ENCODE measurements around the gene SHC2. TPM values are rescaled to one million over a fixed set of nuclear protein-coding genes. Genes with fewer than 3 reads are reported as not detected.
A peak's percentile ranks its signal among the peaks of the same experiment; 100 is the strongest.
"Not testable (repeated sequence)": the region's sequence is repeated elsewhere in the genome, so short reads cannot be mapped to it uniquely, and the experiment has no call there.

SHC2 gene
- polyA plus RNA-seq, 6 donors from 2014 or later, result 0.20 TPM; not detected in 5

DNA sequence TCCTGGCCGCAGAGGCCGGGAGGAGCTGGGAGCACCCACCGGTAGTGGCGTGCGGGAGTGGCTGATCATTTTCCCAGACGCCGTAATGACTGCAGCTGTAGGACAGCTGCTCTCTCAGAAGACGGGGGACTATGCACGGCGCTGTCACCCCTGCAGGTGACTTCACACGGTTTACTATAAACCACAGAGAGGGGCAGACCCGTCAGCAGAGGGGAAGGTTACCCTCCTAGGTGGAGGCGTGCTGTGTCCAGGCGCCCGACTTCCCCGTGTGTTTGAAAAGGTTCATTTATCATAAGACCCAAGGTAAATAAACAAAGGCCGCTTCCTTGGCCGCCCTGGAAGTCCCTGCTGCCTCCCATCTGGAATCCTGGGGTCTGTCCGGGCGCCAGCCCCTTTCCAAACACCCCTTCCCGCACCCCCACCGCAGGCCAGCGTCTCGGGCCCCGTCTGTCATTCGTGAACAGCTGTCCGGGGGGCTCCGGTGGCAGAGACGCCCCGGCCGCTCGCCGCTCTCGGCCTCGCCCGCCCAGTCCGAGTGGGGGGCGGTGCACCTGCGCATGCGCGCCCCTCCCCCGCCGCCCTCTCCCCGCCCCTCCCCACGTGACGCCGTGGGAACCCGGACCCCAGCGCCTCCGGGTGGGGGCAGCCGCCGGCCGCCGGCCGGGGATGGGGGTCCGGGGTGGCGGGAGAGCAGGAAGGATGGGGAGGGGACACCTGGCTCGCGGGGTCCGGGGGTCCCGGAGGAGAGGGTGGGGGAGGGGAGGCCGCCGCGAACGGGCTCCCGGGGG, 915 bp downstream of the SHC2 start:
- H3K27me3 Mint-ChIP-seq, result peaks cover 5 to 39% (median 30%) of the 10 kb centered on the region in 3 donors
- DNase-seq (no peak), ATAC-seq (ENCODE audit: low read depth in 2 of 2) (peak in 1 of 2 donors; percentile 64)
- peaks cover 0 to 8% (median 7%) of the 10 kb centered on the region in 3 donors for H3K4me1 Mint-ChIP-seq
- H3K27ac Mint-ChIP-seq, result no peak overlapping the region
- H3K36me3 Mint-ChIP-seq, result peaks cover 0 to 7% of the 10 kb centered on the region in 2 donors
- peaks cover 0 to 9% (median 2%) of the 10 kb centered on the region in 7 donors for H3K9me3 Mint-ChIP-seq
- H3K4me3 Mint-ChIP-seq, result peak overlapping the region; percentile 70 to 89 (median 78)

DNA sequence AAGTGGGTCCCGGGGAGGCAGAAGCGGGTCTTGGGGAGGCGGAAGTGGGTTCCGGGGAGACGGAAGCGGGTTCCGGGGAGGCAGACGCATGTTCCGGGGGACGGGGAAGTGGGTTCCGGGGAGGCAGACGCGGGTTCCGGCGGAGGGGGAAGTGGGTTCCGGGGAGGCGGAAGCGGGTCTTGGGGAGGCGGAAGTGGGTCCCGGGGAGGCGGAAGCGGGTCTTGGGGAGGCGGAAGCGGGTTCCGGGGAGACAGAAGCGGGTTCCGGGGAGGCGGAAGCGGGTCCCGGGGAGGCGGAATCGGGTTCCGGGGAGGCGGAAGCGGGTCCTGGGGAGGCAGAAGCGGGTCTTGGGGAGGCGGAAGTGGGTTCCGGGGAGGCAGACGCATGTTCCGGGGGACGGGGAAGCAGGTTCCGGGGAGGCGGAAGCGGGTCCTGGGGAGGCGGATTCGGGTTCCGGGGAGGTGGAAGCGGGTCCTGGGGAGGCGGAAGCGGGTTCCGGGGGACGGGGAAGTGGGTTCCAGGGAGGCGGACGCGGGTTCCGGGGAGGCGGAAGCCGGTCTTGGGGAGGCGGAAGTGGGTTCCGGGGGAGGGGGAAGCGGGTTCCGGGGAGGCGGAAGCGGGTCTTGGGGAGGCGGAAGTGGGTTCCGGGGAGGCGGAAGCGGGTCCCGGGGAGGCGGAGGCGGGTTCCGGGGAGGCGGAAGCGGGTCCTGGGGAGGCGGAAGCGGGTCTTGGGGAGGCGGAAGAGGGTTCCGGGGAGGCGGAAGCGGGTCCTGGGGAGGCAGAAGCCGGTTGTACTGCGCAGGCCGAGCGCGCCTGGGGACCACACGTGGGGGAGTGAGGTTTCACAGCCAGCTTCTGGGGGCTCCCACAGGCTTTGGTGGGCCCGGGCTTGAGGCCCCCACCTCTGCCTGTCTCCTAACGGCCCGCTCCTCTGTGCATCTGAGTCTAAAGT, 2.5 kb downstream of the SHC2 start:
- Mint-ChIP-seq H3K27me3 (peaks cover 5 to 31% (median 22%) of the 10 kb centered on the region in 3 donors), H3K9me3 (peaks cover 0 to 4% (median 0%) of the 10 kb centered on the region in 7 donors), H3K27ac (no peak overlapping the region), H3K36me3 (no peaks in the 10 kb centered on the region), H3K4me3 (no peak overlapping the region), H3K4me1 (peaks cover 0 to 8% (median 7%) of the 10 kb centered on the region in 3 donors)
- DNase-seq, result no peak
- ATAC-seq (ENCODE audit: low read depth in 2 of 2), result no peak

DNA sequence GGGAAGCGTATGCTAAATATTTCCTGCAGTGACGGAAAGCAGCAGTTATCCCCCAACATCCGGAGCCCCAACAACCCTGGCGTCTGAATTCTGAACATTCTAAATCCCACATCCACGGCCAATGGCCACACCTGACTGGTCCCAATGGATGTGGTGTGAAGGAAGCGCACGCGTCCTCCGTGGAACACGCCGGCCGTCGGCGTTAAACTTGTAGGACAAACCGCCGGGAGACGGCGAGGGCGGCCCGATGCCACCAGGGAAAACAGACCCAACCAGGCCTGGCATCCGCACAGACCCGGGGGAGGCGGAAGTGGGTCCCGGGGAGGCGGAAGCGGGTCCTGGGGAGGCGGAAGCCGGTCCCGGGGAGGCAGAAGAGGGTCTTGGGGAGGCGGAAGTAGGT, 3.2 kb downstream of the SHC2 start:
- Mint-ChIP-seq H3K9me3 (peaks cover 0 to 4% (median 0%) of the 10 kb centered on the region in 7 donors), H3K36me3 (no peaks in the 10 kb centered on the region), H3K4me3 (peak overlapping the region in 2 of 8 donors; percentile 2 to 64), H3K27ac (peak overlapping the region in 1 of 6 donors; percentile 44), H3K27me3 (peaks cover 5 to 24% (median 19%) of the 10 kb centered on the region in 3 donors), H3K4me1 (peaks cover 0 to 8% (median 7%) of the 10 kb centered on the region in 3 donors)
- DNase-seq (no peak), ATAC-seq (ENCODE audit: low read depth in 2 of 2) (no peak)

DNA sequence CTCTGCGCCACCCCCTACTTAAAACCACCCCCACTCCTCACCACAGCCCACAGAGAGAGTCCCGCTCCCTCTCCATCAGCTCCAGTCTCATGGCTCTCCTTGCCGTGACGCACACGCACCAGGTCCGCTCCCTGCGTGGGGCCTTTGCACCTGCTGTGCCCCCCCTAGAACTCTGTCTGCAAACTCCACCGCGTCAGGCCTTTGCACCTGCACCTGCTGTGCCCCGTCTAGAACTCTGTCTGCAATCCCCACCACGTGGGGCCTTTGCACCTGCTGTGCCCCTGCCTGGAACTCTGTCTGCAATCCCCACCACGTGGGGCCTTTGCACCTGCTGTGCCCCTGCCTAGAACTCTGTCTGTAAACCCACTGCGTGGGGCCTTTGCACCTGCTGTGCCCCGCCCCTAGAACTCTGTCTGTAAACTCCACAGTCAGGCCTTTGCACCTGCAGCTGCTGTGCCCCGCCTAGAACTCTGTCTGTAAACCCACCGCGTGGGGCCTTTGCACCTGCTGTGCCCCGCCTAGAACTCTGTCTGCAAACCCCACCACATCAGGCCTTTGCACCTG, 4.2 kb downstream of the SHC2 start:
- H3K36me3 Mint-ChIP-seq, result no peaks in the 10 kb centered on the region
- no peak overlapping the region for H3K4me3 Mint-ChIP-seq
- DNase-seq (no peak), ATAC-seq (ENCODE audit: low read depth in 2 of 2) (no peak)
- peaks cover 0 to 6% (median 6%) of the 10 kb centered on the region in 3 donors for H3K4me1 Mint-ChIP-seq
- H3K9me3 Mint-ChIP-seq, result peaks cover 0 to 4% (median 0%) of the 10 kb centered on the region in 7 donors
- H3K27ac Mint-ChIP-seq, result no peak overlapping the region
- peaks cover 5 to 15% (median 11%) of the 10 kb centered on the region in 3 donors for H3K27me3 Mint-ChIP-seq

DNA sequence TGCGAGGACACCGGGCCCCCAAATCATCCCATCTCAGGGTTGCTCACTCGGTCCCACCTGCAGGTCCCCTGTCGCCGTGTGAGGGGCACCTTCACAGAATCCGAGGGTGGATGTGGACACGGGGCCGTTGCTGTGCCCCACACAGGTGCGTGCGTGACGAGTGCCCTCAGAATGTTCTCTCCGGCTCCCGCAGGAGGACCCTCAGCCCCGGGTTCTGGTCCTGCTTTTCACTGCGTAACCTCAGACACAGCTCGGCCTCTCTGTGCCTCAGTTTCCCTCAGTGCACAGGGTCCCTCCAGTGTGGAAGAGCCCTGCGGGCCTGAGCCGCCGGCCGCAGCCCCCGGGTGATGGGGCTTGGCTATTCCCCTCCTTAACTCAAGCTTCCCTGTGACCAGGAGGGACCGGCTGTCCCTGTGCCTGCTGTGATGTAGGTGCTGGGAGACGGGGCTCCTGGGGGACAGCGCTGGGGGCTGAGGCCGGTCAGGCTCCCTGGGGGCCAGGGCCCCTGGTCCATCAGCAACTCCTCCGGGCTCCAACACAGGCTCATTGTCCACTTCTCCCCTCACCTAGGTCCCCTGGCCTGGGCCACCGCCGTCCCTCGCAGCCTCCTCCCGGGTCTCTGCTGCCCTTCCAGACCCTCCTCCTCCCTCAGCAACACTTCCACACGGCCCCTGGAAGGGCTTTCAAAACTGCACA, 4.8 kb downstream of the SHC2 start:
- H3K27ac Mint-ChIP-seq, result no peak overlapping the region
- H3K27me3 Mint-ChIP-seq, result peaks cover 5 to 12% (median 8%) of the 10 kb centered on the region in 3 donors
- H3K9me3 Mint-ChIP-seq, result peaks cover 0 to 4% (median 0%) of the 10 kb centered on the region in 7 donors
- DNase-seq (no peak), ATAC-seq (ENCODE audit: low read depth in 2 of 2) (no peak)
- H3K36me3 Mint-ChIP-seq, result no peaks in the 10 kb centered on the region
- H3K4me3 Mint-ChIP-seq, result no peak overlapping the region
- peaks cover 0 to 6% (median 4%) of the 10 kb centered on the region in 3 donors for H3K4me1 Mint-ChIP-seq

DNA sequence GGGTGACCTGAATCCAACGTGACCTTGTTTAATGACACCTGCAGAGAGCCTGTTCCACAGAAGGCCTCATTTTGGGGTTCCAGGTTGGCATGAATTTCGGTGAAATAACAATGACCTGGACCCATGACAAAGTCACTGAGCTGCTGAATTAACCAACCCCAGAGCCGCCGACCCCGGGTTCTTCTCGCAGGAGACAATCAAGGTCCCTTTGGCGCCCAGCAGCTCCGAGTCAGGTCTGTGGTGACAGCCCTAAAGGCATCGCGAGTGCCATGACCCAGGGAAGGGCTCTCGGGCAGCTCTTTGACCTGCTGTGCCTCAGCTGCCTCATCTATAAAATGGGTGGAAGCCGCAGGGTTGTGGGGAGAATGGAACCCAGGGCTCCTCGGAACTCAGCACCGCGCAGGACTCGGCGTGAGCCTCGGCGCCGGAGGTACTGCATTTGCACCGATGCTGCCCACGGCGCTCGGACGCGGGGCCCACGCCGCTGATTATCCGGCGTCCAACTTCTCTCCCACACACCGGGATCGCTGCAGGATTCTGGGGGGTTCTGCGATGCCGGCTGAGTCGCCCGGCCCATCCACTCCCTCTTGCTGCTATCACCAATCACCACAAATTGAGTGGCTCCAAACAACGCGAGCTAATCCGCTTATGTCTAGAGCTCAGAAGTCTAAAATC, 5.7 kb downstream of the SHC2 start:
- ATAC-seq (ENCODE audit: low read depth in 2 of 2), result no peak
- DNase-seq, result no peak
- Mint-ChIP-seq H3K9me3 (peaks cover 0 to 8% (median 5%) of the 10 kb centered on the region in 7 donors), H3K4me3 (no peak overlapping the region), H3K4me1 (peaks cover 0 to 6% (median 4%) of the 10 kb centered on the region in 3 donors), H3K27me3 (peaks cover 5 to 12% (median 8%) of the 10 kb centered on the region in 3 donors), H3K27ac (no peak overlapping the region), H3K36me3 (no peaks in the 10 kb centered on the region)

DNA sequence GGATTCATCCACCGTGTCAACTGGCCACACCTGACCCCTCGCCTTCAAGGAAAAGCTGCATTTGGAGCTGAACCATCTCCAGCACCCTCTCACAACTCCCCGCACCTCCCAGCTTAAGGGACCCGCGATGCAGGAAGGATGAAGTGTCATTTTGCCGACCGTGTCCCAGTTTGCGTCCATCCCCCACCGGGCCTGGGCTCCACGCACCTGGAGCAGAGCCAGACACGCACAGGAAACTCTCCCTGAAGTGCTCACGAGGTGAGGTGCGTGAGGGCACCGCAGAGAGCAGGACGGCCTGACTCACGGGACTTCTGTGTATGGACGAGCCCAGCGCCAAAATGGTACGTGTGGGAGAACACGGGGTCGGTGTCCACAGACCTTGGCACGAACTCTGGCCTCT, 7.2 kb downstream of the SHC2 start:
- no peak for ATAC-seq (ENCODE audit: low read depth in 2 of 2)
- no peak for DNase-seq
- H3K4me3 Mint-ChIP-seq, result no peak overlapping the region
- peaks cover 0 to 8% (median 5%) of the 10 kb centered on the region in 7 donors for H3K9me3 Mint-ChIP-seq
- H3K27ac Mint-ChIP-seq, result no peak overlapping the region
- H3K27me3 Mint-ChIP-seq, result peaks cover 0 to 8% (median 6%) of the 10 kb centered on the region in 3 donors
- H3K36me3 Mint-ChIP-seq, result no peaks in the 10 kb centered on the region
- peaks cover 0 to 4% (median 0%) of the 10 kb centered on the region in 3 donors for H3K4me1 Mint-ChIP-seq

DNA sequence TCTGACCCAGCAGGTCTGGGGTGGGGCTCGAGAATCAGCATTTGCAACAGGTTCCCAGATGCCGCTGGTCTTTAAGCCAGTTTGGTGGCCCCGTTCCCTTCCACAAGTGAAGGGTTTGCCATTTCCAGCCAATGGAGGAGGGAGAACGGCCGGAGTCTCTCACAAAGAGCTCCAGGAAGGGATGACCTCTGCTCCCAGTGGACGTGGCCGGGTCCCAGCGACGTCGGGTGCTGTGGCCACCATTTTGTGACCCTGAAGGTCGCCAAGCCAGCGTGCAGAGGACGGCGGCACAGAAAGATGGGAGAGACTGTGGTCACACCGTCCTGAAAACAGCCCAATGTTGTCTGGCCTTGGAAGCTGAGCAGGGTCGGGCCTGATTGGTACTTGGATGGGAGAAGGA, 8.0 kb downstream of the SHC2 start:
- DNase-seq (no peak), ATAC-seq (ENCODE audit: low read depth in 2 of 2) (no peak)
- Mint-ChIP-seq H3K4me1 (peaks cover 0 to 4% (median 0%) of the 10 kb centered on the region in 3 donors), H3K27me3 (peaks cover 0 to 8% (median 6%) of the 10 kb centered on the region in 3 donors), H3K27ac (peak overlapping the region in 1 of 6 donors; percentile 62), H3K9me3 (peaks cover 0 to 8% (median 5%) of the 10 kb centered on the region in 7 donors), H3K36me3 (no peaks in the 10 kb centered on the region), H3K4me3 (no peak overlapping the region)

DNA sequence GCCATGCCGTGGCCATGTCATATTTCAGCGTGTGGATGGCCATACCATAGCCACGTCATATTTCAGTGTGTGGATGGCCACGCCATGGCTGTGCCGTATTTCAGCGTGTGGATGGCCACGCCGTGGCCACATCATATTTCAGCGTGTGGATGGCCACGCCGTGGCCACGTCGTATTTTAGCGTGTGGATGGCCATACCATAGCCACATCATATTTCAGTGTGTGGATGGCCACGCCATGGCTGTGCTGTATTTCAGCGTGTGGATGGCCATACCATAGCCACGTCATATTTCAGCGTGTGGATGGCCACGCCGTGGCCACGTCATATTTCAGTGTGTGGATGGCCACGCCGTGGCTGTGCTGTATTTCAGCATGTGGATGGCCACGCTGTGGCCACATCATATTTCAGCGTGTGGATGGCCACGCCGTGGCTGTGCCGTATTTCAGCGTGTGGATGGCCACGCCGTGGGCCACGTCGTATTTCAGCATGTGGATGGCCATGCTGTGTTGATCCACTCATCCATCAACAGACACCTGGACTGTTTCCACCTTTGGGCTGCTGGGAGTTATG, 9.8 kb downstream of the SHC2 start:
- not testable (repeated sequence) for H3K4me1 Mint-ChIP-seq; H3K27ac Mint-ChIP-seq; ATAC-seq (ENCODE audit: low read depth in 2 of 2)

DNA sequence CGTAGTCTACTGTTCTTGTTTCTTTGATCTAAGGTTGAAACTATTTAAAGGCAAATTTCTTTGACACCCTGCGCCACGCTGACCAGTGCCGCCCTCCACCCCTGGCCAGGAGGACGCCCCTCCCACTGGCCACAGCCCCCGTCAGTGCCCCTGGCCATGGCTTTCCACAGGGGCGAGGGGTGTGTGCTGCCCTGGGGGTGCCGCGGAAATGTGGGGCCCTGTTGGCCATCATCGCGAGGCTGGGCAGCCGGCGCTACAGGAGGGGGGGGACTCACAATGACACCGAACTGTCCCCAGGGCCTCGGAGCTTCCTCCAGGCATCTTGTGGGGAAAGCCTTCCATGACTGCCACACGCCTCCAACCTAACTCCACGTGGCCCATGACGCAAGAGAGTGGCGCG, 10.9 kb downstream of the SHC2 start:
- no peaks in the 10 kb centered on the region for H3K4me1 Mint-ChIP-seq
- H3K9me3 Mint-ChIP-seq, result peaks cover 0 to 5% (median 5%) of the 10 kb centered on the region in 7 donors
- no peaks in the 10 kb centered on the region for H3K36me3 Mint-ChIP-seq
- ATAC-seq (ENCODE audit: low read depth in 2 of 2) (no peak), DNase-seq (no peak)
- no peaks in the 10 kb centered on the region for H3K27me3 Mint-ChIP-seq
- no peak overlapping the region for H3K27ac Mint-ChIP-seq
- H3K4me3 Mint-ChIP-seq, result no peak overlapping the region

More for the DNA sequence above, 9.8 kb downstream of the SHC2 start:
- not testable (repeated sequence) for H3K4me3 Mint-ChIP-seq, H3K27me3 Mint-ChIP-seq, DNase-seq, H3K9me3 Mint-ChIP-seq, H3K36me3 Mint-ChIP-seq

DNA sequence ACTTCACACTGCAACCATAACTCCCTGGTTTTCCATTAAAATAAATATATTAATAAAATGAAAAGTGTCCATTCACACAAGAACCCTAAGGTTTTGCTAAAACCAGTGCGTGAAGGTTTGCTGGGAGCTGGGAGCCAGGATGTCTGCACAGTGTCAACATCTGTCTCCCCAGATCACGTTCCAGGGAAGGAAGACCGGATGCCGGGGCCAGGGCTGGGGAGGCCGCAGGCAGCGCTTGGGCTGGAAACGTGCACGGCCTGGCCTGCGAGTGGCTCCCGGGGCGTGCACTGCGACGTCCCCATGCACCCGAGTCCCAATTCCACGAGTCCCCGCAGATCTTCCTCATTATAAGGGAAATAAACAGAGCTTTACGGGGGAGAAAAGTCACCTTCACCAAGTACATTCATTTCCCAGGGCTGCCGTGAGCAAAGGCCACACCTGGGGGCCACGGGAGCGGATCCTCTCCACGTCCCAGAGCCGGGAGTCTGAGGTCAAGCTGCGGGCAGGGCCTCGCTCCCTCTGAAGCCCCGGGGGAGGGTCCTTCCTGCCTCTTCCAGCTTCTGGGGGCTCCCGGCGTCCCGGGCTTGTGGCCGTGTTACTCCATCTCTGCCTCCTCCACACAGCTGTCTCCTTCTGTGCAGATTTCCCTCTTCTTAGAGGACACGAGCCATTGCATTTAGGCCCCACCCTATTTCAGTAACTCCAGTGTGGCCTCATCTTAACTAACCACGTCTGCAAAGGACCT, 12.8 kb downstream of the SHC2 start:
- ATAC-seq (ENCODE audit: low read depth in 2 of 2), result no peak
- DNase-seq, result no peak
- Mint-ChIP-seq H3K9me3 (peaks cover 0 to 5% (median 4%) of the 10 kb centered on the region in 7 donors), H3K4me3 (no peak overlapping the region), H3K4me1 (no peaks in the 10 kb centered on the region), H3K36me3 (no peaks in the 10 kb centered on the region), H3K27me3 (peaks cover 0 to 6% (median 0%) of the 10 kb centered on the region in 3 donors), H3K27ac (peak overlapping the region in 1 of 6 donors; percentile 72)
